Thyroid gland (tissue), 4 donors: ENCODE results near the gene PARD3B. TPM values are rescaled to one million over a fixed set of nuclear protein-coding genes. Genes with fewer than 3 reads are reported as not detected.

Experiments used
- DNase-seq, 2 donors: peaks; one replicate each; pipeline ENCODE4 v3.0.0-alpha.2; 2019
- H3K27ac ChIP-seq, 3 donors: fragments of 200-600 bp; sonication (generic); 1 replicate in 2 of 3; 2 replicates in 1 of 3; pipeline ENCODE4 v1.5.1; 2016 to 2019; ENCODE audit warnings: mild to moderate bottlenecking in 1 of 3, moderate library complexity in 1 of 3
- H3K27me3 ChIP-seq: fragments of 200-600 bp; sonication (generic); one replicate; pipeline ENCODE4 v1.5.1; 2019
- H3K36me3 ChIP-seq, 2 donors: fragments of 200-600 bp; sonication (generic); one replicate each; pipeline ENCODE4 v1.5.1; 2016 to 2019
- H3K4me1 ChIP-seq, 2 donors: fragments of 200-600 bp; sonication (generic); one replicate each; pipeline ENCODE4 v1.5.1; 2017 to 2019
- H3K4me3 ChIP-seq, 3 donors: fragments of 200-600 bp; sonication (generic); replicated peaks in 1 of 3; 1 replicate in 2 of 3; 2 replicates in 1 of 3; pipeline ENCODE4 v1.5.1; 2016; ENCODE audit warnings: mild to moderate bottlenecking in 1 of 3
- H3K9me3 ChIP-seq: fragments of 200-600 bp; sonication (generic); one replicate; pipeline ENCODE4 v1.5.1; 2017
- CTCF ChIP-seq, 6 experiments: fragments of 200-600 bp in 3 of 6; fragments of 450-650 bp in 3 of 6; sonication (generic) in 3 of 6; IDR thresholded peaks; one replicate each; pipeline ENCODE4 v1.5.1; 2016 to 2019; ENCODE audit warnings: antibody characterized with exemption in 6 of 6, mild to moderate bottlenecking in 2 of 6, inconsistent platforms in 1 of 6, moderate library complexity in 1 of 6
- POLR2A ChIP-seq, 2 donors: fragments of 450-650 bp; IDR thresholded peaks; one replicate each; pipeline ENCODE4 v1.6.1; 2017; ENCODE audit warnings: antibody characterized with exemption in 2 of 2, mild to moderate bottlenecking in 2 of 2, moderate library complexity in 1 of 2
- WGBS, 2 donors: methylation state at CpG; one replicate each; pipeline ENCODE4 v1.1.5; 2017; 5-methylcytosine and 5-hydroxymethylcytosine counted together
- intact Hi-C: fragments of 100-400 bp; cut with DNase I; formaldehyde crosslinking; loops from one replicate; pipeline ENCODE4 v1.15.1; 2023
- total RNA-seq, 4 donors: library from RNA; depleted of rRNA; stranded (reverse); fragments of >200 nt; gene quantifications; one replicate each; pipeline ENCODE4 v1.2.3, GENCODE V29; 2016

PARD3B gene
- total RNA-seq, 4 donors from 2014 or later = 27.0 to 43.4 (median 34.6) TPM

DNA sequence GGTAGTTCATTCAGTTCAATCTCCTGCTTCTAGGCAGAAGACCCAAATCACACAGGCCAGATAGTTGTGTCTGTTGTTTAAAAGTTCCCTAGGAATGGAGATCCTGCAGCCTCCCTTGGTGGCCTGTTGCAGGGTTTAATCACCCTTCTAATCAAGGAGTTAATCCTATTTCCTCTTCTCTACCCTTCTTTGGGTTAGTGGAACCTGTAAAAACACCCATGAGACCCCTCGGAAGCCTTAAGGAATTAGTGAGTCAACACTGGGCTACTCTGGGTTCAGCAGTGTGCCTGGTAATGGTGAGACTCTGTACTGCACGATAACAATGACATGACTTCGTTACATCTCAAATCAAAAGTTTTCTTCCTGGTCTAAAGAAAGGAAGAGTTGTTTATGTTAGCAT lies 919.4 kb downstream of the PARD3B start:
- Histone ChIP-seq H3K27me3 (no peaks in the 10 kb centered on the region), H3K4me3 (no peak overlapping the region), H3K4me1 (no peaks in the 10 kb centered on the region), H3K9me3 (no peaks in the 10 kb centered on the region), H3K27ac (no peak overlapping the region), H3K36me3 (no peaks in the 10 kb centered on the region)
- TF ChIP-seq POLR2A (IDR thresholded peaks at IDR 0.05) = no peak
- TF ChIP-seq CTCF (IDR thresholded peaks at IDR 0.05) = no peak
- WGBS, 2 donors = 87 to 88% methylated on average over 3 of the region's 3 CpGs
- intact Hi-C loops = no loop called here
- no peak for DNase-seq

- TF ChIP-seq POLR2A (IDR thresholded peaks at IDR 0.05) (no peak), CTCF (IDR thresholded peaks at IDR 0.05) (no peak)
- intact Hi-C loops = no loop called here
- Histone ChIP-seq H3K4me1 (no peaks in the 10 kb centered on the region), H3K9me3 (no peaks in the 10 kb centered on the region), H3K4me3 (no peak overlapping the region), H3K27ac (no peak overlapping the region), H3K36me3 (no peaks in the 10 kb centered on the region), H3K27me3 (no peaks in the 10 kb centered on the region)
- DNase-seq = no peak
- WGBS, 2 donors = 65 to 75% methylated on average over 3 of the region's 3 CpGs
Measured at GRCh38 chr2:205465791-205466190, 920.5 kb downstream of the PARD3B start.

- Histone ChIP-seq H3K4me3 (no peak overlapping the region), H3K9me3 (no peaks in the 10 kb centered on the region), H3K27ac (no peak overlapping the region), H3K27me3 (no peaks in the 10 kb centered on the region), H3K36me3 (no peaks in the 10 kb centered on the region), H3K4me1 (no peaks in the 10 kb centered on the region)
- intact Hi-C loops = no loop called here
- TF ChIP-seq CTCF (IDR thresholded peaks at IDR 0.05) (no peak), POLR2A (IDR thresholded peaks at IDR 0.05) (no peak)
- 91 to 92% methylated on average over 2 of the region's 2 CpGs for WGBS, 2 donors
- no peak for DNase-seq
Measured at GRCh38 chr2:205471776-205472175, 926.5 kb downstream of the PARD3B start.

DNA sequence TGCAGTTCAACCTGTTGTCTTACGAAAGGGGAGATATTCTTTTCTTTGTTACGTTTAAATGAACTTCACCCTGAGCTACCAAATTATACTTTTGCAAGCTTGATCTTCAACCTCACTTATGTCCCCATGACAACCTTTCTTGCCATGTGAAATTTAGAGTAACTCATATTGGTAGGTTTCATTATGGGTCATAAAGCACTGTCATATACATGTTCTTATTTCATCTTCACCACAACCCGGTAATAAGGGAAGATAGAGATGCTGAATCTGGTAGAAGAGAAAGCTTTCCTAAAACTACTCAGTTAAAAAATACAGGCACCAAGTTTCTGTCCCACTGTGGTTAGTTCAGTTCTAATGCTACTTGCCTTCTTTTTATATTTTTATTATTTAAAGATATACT lies 928.5 kb downstream of the PARD3B start:
- 93 to 95% methylated on average over 3 of the region's 3 CpGs for WGBS, 2 donors
- H3K27me3 ChIP-seq = no peaks in the 10 kb centered on the region
- DNase-seq = no peak
- no peaks in the 10 kb centered on the region for H3K4me1 ChIP-seq
- H3K36me3 ChIP-seq = no peaks in the 10 kb centered on the region
- no peak overlapping the region for H3K4me3 ChIP-seq
- TF ChIP-seq POLR2A (IDR thresholded peaks at IDR 0.05) = no peak
- no peak for TF ChIP-seq CTCF (IDR thresholded peaks at IDR 0.05)
- intact Hi-C loops = no loop called here
- no peak overlapping the region for H3K27ac ChIP-seq
- no peaks in the 10 kb centered on the region for H3K9me3 ChIP-seq

DNA sequence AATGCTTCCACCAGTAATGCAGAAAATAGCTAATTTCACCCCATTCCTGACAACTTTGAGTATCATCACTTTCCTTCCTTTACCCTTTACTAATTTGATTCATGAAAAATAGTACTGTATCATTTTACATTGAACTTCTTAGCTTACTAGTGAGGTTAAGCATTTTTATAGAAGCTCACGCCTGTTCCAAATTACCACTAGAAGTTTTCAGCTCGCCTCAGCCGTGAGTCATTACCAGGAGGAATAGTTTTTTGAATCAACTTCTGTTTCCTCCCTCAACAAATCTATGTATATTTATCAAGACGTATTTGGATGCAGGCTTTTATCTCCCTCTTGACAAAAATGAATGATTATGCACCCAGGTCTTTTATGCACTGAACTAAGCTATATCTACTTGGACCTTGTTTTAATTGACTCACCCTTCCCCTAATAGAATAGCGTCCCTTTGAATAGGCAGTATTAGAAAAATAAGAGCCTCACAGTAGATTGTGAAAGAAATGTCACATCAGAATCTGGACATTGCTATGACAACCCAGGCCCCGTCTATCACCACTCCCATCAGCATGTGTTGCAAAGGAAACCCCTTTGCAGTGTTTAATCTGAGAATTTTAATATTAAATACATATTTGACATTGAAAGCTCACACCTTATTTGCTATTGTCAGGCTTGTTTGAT lies 929.6 kb downstream of the PARD3B start:
- no peaks in the 10 kb centered on the region for H3K27me3 ChIP-seq
- no peak for DNase-seq
- H3K9me3 ChIP-seq = no peaks in the 10 kb centered on the region
- intact Hi-C loops = no loop called here
- H3K27ac ChIP-seq = no peak overlapping the region
- H3K4me1 ChIP-seq = no peaks in the 10 kb centered on the region
- H3K36me3 ChIP-seq = no peaks in the 10 kb centered on the region
- 80 to 87% methylated on average over 6 of the region's 6 CpGs for WGBS, 2 donors
- H3K4me3 ChIP-seq = no peak overlapping the region
- TF ChIP-seq CTCF (IDR thresholded peaks at IDR 0.05) = no peak
- no peak for TF ChIP-seq POLR2A (IDR thresholded peaks at IDR 0.05)
